SH-SY5Y (cell line): Measurements from ENCODE around the gene CSGALNACT2.

Source experiments
- GATA2 ChIP-seq: IDR thresholded peaks from 2 replicates; pipeline ENCODE4 v1.6.1; 2011; ENCODE audit warnings: mild to moderate bottlenecking, low read depth, low read length
- GATA3 ChIP-seq: IDR thresholded peaks from 2 replicates; pipeline ENCODE4 v1.6.1; 2011; ENCODE audit warnings: low read depth, mild to moderate bottlenecking, low read length, moderate library complexity

- TF ChIP-seq GATA2: no peak
- no peak for TF ChIP-seq GATA3
Observed at GRCh38 chr10:43195557-43195956, 57.3 kb downstream of the CSGALNACT2 start.
